Stimulated activated CD8-positive, alpha-beta memory T cell treated with anti-CD3 and anti-CD28 coated beads, Interleukin-12 subunit alpha, Interleukin-12 subunit beta, amount 100 ng/mL, for 1 hour (primary cell): Measurements from ENCODE around the gene SPEF1.
A peak's percentile ranks its signal among the peaks of the same experiment; 100 is the strongest.
"Not testable (repeated sequence)": the region's sequence is repeated elsewhere in the genome, so short reads cannot be mapped to it uniquely, and the experiment has no call there.

ENCODE experiments used
- DNase-seq: peaks from one replicate; pipeline ENCODE4 v3.0.0-alpha.2; 2020; ENCODE audit warnings: low read depth

Gene SPEF1

GRCh38 chr20:3781153-3781910, at the start of gene SPEF1:
Gene SPEF1, minus strand, starts transcription at chr20:3781448. Its CDS starts 161 bp downstream, at chr20:3781287.
- DNase-seq = no peak

GRCh38 chr20:3829891-3830290, 48.6 kb upstream of the SPEF1 start:
- DNase-seq = not testable (repeated sequence)

GRCh38 chr20:3828798-3829197, 47.5 kb upstream of the SPEF1 start:
- no peak for DNase-seq

GRCh38 chr20:3826420-3826819, 45.2 kb upstream of the SPEF1 start:
- DNase-seq = no peak

- no peak for DNase-seq
Observed at GRCh38 chr20:3825526-3825925, 44.3 kb upstream of the SPEF1 start.

GRCh38 chr20:3823881-3824280, 42.6 kb upstream of the SPEF1 start:
- no peak for DNase-seq

- DNase-seq = no peak
Observed at GRCh38 chr20:3821996-3822395, 40.7 kb upstream of the SPEF1 start.

GRCh38 chr20:3820901-3821727, 39.9 kb upstream of the SPEF1 start:
- no peak for DNase-seq

- DNase-seq = peak; percentile 85
Observed at GRCh38 chr20:3820048-3820900, 39.0 kb upstream of the SPEF1 start, which contains the start of gene AP5S1. Gene AP5S1, plus strand, starts transcription at chr20:3820547. Its CDS starts 1,571 bp downstream, at chr20:3822118.

GRCh38 chr20:3819411-3820047, 38.3 kb upstream of the SPEF1 start:
- DNase-seq = no peak

GRCh38 chr20:3818155-3819151, 37.2 kb upstream of the SPEF1 start:
- DNase-seq = no peak

GRCh38 chr20:3815703-3816315, 34.6 kb upstream of the SPEF1 start:
- DNase-seq = no peak

GRCh38 chr20:3814928-3815495, 33.8 kb upstream of the SPEF1 start:
- DNase-seq = no peak

GRCh38 chr20:3813848-3814581, 32.8 kb upstream of the SPEF1 start:
- no peak for DNase-seq

- no peak for DNase-seq
Observed at GRCh38 chr20:3812975-3813847, 32.0 kb upstream of the SPEF1 start.

GRCh38 chr20:3812259-3812681, 31.0 kb upstream of the SPEF1 start:
- no peak for DNase-seq

- peak; percentile 82 for DNase-seq
Observed at GRCh38 chr20:3811467-3812258, 30.4 kb upstream of the SPEF1 start.
